ENCODE results near the gene RC3H2.

DNA sequence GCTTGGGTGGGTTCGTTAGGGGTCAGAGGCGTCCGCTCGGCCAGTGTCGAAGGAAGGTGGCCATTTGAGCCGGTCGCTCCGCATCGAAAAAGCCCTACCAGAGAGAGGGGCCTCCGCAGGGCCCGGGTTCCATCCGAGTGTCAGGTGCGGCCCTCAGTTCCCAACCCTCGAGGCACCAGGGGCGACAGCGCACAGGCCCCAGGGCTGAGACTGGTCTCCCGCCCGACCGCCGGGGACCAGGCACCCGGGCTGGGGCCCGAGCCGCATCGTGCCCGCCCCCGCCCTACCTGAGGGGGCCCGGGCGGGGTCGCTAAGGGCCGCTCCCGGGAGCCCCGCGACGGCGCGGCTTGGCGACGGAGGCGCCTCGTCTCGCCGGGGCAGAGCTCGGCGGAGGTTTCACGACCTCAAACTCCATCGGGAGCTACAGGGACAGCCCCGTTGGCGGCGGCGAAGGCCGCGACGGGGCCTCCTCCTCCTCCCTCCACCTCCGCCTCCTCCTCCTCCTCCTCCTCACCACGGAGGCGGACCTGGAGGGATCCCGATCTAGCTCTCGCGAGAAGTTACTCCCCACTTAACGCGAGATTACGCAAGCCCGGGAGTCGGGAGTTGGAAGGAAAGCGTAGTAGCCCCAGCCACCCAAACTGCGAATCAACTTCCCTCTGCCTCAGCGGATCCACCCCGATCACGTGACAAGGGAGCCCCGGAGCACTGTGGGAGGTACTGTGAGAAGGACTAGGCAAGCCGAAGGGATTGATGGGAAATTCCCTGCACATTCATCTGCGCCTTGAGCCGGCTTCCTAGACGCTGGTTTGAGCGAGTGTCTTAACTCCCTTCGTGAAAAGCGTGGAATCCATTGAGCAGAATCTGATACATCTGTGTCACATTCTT, at the start of gene RC3H2:
- TF ChIP-seq ZNF292 (CRISPR knock-in tag; IDR thresholded peaks at IDR 0.05; ENCODE audit: borderline replicate concordance, low read depth) (no peak), CTCF (CRISPR knock-in tag; IDR thresholded peaks at IDR 0.05) (no peak), MEF2D (CRISPR knock-in tag; IDR thresholded peaks at IDR 0.05) (0 out of 2 replicates have a peak, but pooled peaks have one; percentile 36), TCF7L2 (IDR thresholded peaks at IDR 0.05; ENCODE audit: low read depth, low read length) (no peak), ZNF362 (CRISPR knock-in tag; IDR thresholded peaks at IDR 0.05; ENCODE audit: borderline replicate concordance) (no peak; the same call in 1 of the 2 replicates), E2F1 (CRISPR knock-in tag; IDR thresholded peaks at IDR 0.05) (no peak; the same call in 1 of the 2 replicates)
- TF ChIP-seq, protein P1, sequence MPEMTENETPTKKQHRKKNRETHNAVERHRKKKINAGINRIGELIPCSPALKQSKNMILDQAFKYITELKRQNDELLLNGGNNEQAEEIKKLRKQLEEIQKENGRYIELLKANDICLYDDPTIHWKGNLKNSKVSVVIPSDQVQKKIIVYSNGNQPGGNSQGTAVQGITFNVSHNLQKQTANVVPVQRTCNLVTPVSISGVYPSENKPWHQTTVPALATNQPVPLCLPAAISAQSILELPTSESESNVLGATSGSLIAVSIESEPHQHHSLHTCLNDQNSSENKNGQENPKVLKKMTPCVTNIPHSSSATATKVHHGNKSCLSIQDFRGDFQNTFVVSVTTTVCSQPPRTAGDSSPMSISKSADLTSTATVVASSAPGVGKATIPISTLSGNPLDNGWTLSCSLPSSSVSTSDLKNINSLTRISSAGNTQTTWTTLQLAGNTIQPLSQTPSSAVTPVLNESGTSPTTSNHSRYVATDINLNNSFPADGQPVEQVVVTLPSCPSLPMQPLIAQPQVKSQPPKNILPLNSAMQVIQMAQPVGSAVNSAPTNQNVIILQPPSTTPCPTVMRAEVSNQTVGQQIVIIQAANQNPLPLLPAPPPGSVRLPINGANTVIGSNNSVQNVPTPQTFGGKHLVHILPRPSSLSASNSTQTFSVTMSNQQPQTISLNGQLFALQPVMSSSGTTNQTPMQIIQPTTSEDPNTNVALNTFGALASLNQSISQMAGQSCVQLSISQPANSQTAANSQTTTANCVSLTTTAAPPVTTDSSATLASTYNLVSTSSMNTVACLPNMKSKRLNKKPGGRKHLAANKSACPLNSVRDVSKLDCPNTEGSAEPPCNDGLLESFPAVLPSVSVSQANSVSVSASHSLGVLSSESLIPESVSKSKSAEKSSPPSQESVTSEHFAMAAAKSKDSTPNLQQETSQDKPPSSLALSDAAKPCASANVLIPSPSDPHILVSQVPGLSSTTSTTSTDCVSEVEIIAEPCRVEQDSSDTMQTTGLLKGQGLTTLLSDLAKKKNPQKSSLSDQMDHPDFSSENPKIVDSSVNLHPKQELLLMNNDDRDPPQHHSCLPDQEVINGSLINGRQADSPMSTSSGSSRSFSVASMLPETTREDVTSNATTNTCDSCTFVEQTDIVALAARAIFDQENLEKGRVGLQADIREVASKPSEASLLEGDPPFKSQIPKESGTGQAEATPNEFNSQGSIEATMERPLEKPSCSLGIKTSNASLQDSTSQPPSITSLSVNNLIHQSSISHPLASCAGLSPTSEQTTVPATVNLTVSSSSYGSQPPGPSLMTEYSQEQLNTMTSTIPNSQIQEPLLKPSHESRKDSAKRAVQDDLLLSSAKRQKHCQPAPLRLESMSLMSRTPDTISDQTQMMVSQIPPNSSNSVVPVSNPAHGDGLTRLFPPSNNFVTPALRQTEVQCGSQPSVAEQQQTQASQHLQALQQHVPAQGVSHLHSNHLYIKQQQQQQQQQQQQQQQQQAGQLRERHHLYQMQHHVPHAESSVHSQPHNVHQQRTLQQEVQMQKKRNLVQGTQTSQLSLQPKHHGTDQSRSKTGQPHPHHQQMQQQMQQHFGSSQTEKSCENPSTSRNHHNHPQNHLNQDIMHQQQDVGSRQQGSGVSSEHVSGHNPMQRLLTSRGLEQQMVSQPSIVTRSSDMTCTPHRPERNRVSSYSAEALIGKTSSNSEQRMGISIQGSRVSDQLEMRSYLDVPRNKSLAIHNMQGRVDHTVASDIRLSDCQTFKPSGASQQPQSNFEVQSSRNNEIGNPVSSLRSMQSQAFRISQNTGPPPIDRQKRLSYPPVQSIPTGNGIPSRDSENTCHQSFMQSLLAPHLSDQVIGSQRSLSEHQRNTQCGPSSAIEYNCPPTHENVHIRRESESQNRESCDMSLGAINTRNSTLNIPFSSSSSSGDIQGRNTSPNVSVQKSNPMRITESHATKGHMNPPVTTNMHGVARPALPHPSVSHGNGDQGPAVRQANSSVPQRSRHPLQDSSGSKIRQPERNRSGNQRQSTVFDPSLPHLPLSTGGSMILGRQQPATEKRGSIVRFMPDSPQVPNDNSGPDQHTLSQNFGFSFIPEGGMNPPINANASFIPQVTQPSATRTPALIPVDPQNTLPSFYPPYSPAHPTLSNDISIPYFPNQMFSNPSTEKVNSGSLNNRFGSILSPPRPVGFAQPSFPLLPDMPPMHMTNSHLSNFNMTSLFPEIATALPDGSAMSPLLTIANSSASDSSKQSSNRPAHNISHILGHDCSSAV (CRISPR knock-in tag; IDR thresholded peaks at IDR 0.05; ENCODE audit: borderline replicate concordance): no peak
- TF ChIP-seq, protein P2, sequence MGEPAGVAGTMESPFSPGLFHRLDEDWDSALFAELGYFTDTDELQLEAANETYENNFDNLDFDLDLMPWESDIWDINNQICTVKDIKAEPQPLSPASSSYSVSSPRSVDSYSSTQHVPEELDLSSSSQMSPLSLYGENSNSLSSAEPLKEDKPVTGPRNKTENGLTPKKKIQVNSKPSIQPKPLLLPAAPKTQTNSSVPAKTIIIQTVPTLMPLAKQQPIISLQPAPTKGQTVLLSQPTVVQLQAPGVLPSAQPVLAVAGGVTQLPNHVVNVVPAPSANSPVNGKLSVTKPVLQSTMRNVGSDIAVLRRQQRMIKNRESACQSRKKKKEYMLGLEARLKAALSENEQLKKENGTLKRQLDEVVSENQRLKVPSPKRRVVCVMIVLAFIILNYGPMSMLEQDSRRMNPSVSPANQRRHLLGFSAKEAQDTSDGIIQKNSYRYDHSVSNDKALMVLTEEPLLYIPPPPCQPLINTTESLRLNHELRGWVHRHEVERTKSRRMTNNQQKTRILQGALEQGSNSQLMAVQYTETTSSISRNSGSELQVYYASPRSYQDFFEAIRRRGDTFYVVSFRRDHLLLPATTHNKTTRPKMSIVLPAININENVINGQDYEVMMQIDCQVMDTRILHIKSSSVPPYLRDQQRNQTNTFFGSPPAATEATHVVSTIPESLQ (CRISPR knock-in tag; conservative IDR thresholded peaks at IDR 0.05): no peak; the same call in 1 of the 2 replicates
- TF ChIP-seq, protein P3, sequence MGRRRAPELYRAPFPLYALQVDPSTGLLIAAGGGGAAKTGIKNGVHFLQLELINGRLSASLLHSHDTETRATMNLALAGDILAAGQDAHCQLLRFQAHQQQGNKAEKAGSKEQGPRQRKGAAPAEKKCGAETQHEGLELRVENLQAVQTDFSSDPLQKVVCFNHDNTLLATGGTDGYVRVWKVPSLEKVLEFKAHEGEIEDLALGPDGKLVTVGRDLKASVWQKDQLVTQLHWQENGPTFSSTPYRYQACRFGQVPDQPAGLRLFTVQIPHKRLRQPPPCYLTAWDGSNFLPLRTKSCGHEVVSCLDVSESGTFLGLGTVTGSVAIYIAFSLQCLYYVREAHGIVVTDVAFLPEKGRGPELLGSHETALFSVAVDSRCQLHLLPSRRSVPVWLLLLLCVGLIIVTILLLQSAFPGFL (CRISPR knock-in tag; IDR thresholded peaks at IDR 0.05): no peak
